HG03439 (cell line): ENCODE measurements around the gene MDH2.
"Not testable (repeated sequence)": the region's sequence is repeated elsewhere in the genome, so short reads cannot be mapped to it uniquely, and the experiment has no call there.

ENCODE experiments used
- ATAC-seq: cut with Tn5 transposase; IDR thresholded peaks from one replicate; pipeline ENCODE4 v1.9.1; 2021; ENCODE audit warnings: mild to moderate bottlenecking, moderate library complexity; ENCODE audit not compliant: unreplicated experiment

The MDH2 gene

GRCh38 chr7:76069238-76069638, 21.3 kb downstream of the MDH2 start:
- no peak for ATAC-seq

GRCh38 chr7:76071316-76072242, 23.7 kb downstream of the MDH2 start:
- no peak for ATAC-seq

GRCh38 chr7:76072243-76073148, 24.6 kb downstream of the MDH2 start:
- ATAC-seq = no peak

DNA sequence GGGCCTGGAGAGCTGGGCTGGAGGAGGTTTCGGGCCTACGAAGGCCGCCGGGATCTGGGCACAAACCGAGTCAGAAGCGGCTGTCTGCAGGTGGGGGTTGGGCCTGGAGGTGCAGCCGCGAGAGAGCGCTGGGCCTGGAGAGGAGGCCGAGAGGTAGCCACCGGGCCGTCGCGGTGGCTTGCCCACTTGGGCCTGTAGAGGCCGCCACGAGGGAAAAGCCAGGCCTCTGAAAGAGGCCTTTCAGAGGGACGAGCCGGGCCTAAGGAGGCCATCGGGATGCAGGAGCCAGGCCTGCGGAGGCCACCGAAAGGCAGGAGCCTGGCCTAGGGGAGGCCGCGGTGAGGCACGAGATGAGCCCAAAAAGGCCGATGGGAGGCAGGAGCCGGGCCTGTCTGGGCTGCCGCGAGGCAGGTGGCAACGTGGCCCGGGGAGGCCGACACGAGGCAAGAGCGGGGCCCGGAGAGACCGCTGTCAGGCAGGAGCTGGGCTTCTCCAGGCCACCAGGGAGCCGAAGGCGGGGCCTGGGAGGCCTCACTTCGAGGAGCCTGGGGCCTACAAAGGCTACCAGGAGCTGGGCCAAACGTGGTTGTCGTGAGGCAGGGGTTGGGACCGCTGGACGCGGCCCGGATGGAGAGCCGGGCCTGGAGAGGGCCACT, 25.6 kb downstream of the MDH2 start:
- no peak for ATAC-seq

DNA sequence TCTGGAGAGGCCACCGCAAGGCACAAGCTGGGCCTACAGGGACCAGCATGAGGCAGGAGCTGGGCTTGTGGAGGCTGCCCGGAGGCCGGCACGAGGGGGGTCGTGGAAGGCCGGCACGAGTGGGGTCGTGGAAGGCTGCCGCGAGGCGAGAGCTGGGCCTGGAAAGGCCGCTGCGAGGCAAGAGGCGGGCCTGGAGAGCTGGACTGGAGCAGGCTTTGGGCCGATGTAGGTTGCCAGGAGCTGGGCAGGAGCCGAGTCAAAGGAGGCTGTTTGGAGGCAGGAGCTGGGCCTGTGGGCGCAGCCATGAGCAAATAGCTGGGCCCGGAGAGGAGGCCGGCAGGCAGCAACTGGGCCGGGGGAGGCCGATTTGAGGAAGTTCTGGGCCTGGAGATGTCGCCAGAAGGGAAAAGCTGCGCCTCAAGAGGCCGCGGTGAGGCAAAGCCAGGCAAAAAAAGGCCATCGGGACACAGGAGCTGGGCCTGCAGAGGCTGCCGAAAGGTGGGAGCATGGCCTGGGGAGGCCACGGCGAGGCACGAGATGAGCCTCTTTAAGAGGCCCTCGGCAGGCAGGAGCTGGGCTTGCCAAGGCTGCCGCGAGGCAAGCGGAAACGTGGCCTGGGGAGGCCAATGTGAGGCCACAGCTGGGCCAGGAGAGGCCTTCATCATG, 26.5 kb downstream of the MDH2 start:
- no peak for ATAC-seq

DNA sequence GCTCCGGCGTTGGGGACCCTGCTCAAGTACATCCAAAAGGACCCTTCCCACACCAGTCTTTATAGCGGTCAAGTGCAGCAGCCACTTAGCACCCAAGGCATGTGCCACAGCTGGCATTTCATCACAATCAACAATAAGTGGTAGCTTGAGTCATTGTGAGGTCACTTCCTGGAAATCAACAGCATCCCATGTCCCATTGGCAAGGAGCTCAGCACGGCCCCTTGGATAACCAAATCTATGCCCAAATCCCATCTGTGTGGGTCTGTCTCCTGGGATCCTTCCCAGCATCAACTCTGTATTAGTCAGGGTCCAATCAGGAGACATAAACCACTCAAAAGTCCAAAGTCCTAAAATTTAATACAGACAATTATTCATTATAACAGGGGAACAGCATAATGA, 27.1 kb downstream of the MDH2 start:
- ATAC-seq = no peak

DNA sequence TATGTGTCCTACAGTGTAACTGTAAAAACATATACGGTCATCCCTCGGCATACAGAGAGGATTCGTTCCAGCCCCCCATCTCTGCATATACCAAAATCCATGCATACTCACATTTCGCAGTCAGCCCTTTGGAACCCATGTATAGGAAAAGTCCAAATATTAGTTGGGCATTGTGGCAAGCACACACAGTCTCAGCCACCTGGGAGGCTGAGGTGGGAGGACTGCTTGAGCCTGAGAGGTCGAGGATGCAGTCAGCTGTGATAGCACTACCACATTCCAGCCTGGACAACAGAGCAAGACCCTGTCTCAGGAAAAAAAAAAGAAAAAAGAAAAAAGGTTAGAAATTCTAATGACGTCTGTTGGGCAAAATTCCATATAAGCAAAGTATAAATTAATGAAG, 29.1 kb downstream of the MDH2 start:
- ATAC-seq = no peak

GRCh38 chr7:76077435-76077834, 29.5 kb downstream of the MDH2 start:
- no peak for ATAC-seq

DNA sequence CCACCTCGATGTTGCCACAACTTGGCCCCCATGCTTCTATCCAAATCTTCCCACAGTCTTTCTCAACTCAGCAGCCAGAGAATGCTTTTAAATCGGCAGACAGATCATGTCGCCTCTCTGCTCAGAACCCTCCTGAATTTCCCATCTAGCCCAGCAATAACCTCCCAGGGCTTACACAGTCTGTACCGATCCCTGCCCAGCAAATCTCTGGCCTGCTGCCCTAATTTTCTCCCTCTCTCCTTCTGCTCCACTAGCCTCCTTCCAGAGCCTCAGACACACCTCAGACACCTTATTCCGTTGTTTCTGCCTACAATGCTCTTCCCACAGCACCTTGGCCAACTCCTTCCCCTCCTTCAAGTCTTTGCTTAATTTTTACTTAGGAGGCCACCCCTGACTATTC, 32.3 kb downstream of the MDH2 start:
- no peak for ATAC-seq

- not testable (repeated sequence) for ATAC-seq
Measured at GRCh38 chr7:76084115-76084514, 36.2 kb downstream of the MDH2 start.

- no peak for ATAC-seq
Measured at GRCh38 chr7:76086070-76086469, 38.2 kb downstream of the MDH2 start.

DNA sequence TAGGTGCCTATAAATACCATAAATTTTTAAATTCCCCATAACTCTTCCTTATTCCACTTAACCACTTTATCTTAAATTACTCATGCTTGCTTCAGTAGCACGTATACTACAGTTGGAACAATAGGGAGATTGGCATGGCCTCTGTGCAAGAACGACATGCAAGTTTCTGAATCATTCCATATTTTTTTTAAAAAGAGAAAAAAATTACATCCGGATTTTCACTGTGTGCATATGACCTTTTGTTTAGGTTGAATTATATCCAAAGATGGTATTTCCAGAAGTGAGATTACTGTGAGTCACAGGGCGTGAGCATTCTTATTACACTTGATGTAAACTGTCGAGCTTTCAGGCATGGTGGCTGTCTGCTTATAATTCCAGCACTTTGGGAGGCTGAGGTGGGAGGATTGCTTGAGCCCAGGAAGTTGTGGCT, 39.5 kb downstream of the MDH2 start:
- not testable (repeated sequence) for ATAC-seq

- ATAC-seq = no peak
Measured at GRCh38 chr7:76089865-76090475, 42.1 kb downstream of the MDH2 start.

GRCh38 chr7:76091506-76091905, 43.6 kb downstream of the MDH2 start:
- ATAC-seq = no peak

GRCh38 chr7:76093531-76093930, 45.6 kb downstream of the MDH2 start:
- not testable (repeated sequence) for ATAC-seq

GRCh38 chr7:76094326-76094725, 46.4 kb downstream of the MDH2 start:
- not testable (repeated sequence) for ATAC-seq

DNA sequence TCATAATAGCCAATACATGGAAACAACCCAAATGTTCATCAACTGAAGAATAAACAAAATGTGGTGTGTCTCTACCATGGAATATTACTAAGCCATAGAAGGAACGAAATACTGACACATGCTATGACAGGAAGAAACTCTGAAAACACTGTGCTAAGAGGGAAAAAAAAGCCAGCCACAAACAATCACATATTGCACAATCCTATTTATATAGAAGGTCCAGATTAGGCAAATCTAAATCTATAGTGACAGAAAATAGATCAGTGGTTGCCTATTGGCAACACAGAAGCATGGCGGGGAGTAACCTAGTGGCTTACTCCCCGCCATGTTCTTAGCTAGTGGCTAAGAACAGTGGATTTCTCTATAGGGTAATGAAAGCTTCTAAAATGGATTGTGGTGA, 48.0 kb downstream of the MDH2 start:
- ATAC-seq = no peak

DNA sequence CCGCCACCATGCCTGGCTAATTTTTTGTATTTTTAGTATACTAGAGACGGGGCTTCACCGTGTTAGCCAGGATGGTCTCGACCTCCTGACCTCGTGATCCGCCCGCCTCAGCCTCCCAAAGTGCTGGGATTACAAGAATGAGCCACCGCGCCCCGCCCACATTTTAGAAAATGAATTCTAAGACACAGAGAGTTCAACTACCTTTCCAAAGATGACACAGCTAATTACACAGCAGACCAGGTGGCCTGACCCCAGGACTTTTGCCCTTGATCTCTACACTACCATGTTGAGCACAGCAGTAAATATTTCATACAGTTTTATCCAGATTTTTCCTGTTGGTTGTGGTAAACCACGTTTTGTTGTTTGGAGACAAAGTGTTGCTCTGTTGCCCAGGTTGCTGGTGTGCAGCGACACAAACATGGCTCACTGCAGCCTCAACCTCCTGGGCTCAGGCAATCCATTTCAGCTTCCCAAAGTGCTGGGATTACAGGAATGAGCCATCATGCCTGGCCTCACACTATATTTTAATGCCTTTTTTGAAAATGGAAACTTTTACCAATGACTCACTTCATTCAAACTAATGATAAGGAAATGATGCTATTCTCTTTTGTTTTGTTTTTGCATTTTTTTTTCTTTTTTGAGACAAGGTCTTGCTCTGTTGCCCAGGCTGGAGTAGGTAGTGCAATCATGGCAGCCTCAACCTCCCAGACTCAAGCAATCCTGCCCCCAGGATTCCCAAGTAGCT, 54.0 kb downstream of the MDH2 start:
- ATAC-seq = not testable (repeated sequence)

GRCh38 chr7:76103788-76104187, 55.9 kb downstream of the MDH2 start:
- ATAC-seq = not testable (repeated sequence)
